HG02623 (cell line): Measurements from ENCODE around the gene SLC22A16.

Experiments used
- ATAC-seq: cut with Tn5 transposase; IDR thresholded peaks from one replicate; pipeline ENCODE4 v1.9.1; 2021; ENCODE audit warnings: moderate library complexity; ENCODE audit not compliant: unreplicated experiment

SLC22A16 gene

GRCh38 chr6:110448846-110449540 lies 27.4 kb downstream of the SLC22A16 start:
- no peak for ATAC-seq

- ATAC-seq, result no peak
Measured at GRCh38 chr6:110447761-110448160, 28.7 kb downstream of the SLC22A16 start.

- ATAC-seq, result no peak
Measured at GRCh38 chr6:110446405-110446804, 30.0 kb downstream of the SLC22A16 start.

GRCh38 chr6:110440026-110440425 lies 36.4 kb downstream of the SLC22A16 start:
- no peak for ATAC-seq

- no peak for ATAC-seq
Measured at GRCh38 chr6:110439356-110439755, 37.1 kb downstream of the SLC22A16 start.

GRCh38 chr6:110434961-110435602 lies 41.3 kb downstream of the SLC22A16 start:
- no peak for ATAC-seq

GRCh38 chr6:110432285-110432900 lies 44.0 kb downstream of the SLC22A16 start:
- no peak for ATAC-seq

- no peak for ATAC-seq
Measured at GRCh38 chr6:110430741-110431140, 45.7 kb downstream of the SLC22A16 start.

GRCh38 chr6:110430236-110430635 lies 46.2 kb downstream of the SLC22A16 start:
- ATAC-seq, result no peak

GRCh38 chr6:110428153-110428552 lies 48.3 kb downstream of the SLC22A16 start:
- no peak for ATAC-seq

- no peak for ATAC-seq
Measured at GRCh38 chr6:110425816-110426215, 50.6 kb downstream of the SLC22A16 start.

- ATAC-seq, result no peak
Measured at GRCh38 chr6:110422444-110422822, 54.0 kb downstream of the SLC22A16 start.

- ATAC-seq, result no peak
Measured at GRCh38 chr6:110421749-110422443, 54.5 kb downstream of the SLC22A16 start.

GRCh38 chr6:110419028-110419739 lies 57.2 kb downstream of the SLC22A16 start:
- no peak for ATAC-seq

GRCh38 chr6:110418594-110418993 lies 57.8 kb downstream of the SLC22A16 start:
- ATAC-seq, result no peak

GRCh38 chr6:110415086-110415916 lies 61.1 kb downstream of the SLC22A16 start, which contains the start of gene DDO:
Gene DDO, minus strand, starts transcription at chr6:110415575. Its CDS starts 2,113 bp downstream, at chr6:110413462.
- no peak for ATAC-seq

- ATAC-seq, result no peak
Measured at GRCh38 chr6:110414669-110415068, 61.7 kb downstream of the SLC22A16 start.

GRCh38 chr6:110412360-110412759 lies 64.1 kb downstream of the SLC22A16 start:
- no peak for ATAC-seq

GRCh38 chr6:110410511-110410910 lies 65.9 kb downstream of the SLC22A16 start:
- no peak for ATAC-seq

- ATAC-seq, result no peak
Measured at GRCh38 chr6:110409794-110410193, 66.6 kb downstream of the SLC22A16 start.
